Skeletal muscle tissue (tissue), 4 donors: Measurements from ENCODE around the gene SLC34A1. TPM values are rescaled to one million over a fixed set of nuclear protein-coding genes. Genes with fewer than 3 reads are reported as not detected.
"Not testable (repeated sequence)": the region's sequence is repeated elsewhere in the genome, so short reads cannot be mapped to it uniquely, and the experiment has no call there.

ENCODE experiments used
- H3K27ac ChIP-seq: one replicate; pipeline ENCODE4 v1.7.0; 2013; ENCODE audit warnings: mild to moderate bottlenecking, low read depth, low read length, inconsistent platforms
- H3K27me3 ChIP-seq, 3 donors: one replicate each; pipeline ENCODE4 v1.7.0; 2013; ENCODE audit warnings: low read length in 3 of 3; ENCODE audit not compliant: control insufficient read depth in 3 of 3, insufficient read depth in 3 of 3
- H3K36me3 ChIP-seq, 3 donors: one replicate each; pipeline ENCODE4 v1.7.0; 2013; ENCODE audit warnings: low read length in 3 of 3; ENCODE audit not compliant: control insufficient read depth in 3 of 3, insufficient read depth in 3 of 3
- H3K4me1 ChIP-seq, 3 donors: one replicate each; pipeline ENCODE4 v1.7.0; 2013; ENCODE audit warnings: low read length in 3 of 3, mild to moderate bottlenecking in 3 of 3; ENCODE audit not compliant: control insufficient read depth in 3 of 3, insufficient read depth in 3 of 3
- H3K4me3 ChIP-seq, 3 donors: one replicate each; pipeline ENCODE4 v1.7.0; 2013; ENCODE audit warnings: low read length in 3 of 3
- H3K9ac ChIP-seq, 3 donors: one replicate each; pipeline ENCODE4 v1.7.0; 2013; ENCODE audit warnings: low read length in 3 of 3, mild to moderate bottlenecking in 3 of 3, moderate library complexity in 2 of 3, low read depth in 1 of 3
- H3K9me3 ChIP-seq, 3 donors: one replicate each; pipeline ENCODE4 v1.7.0; 2013; ENCODE audit warnings: low read length in 3 of 3; ENCODE audit not compliant: control insufficient read depth in 3 of 3
- total RNA-seq: library from RNA; depleted of rRNA; stranded (reverse); fragments of >200 nt; gene quantifications from one replicate; pipeline ENCODE4 v1.2.3, GENCODE V29; 2014
- donor health status: Osteomylitis.

The SLC34A1 gene
- not detected for total RNA-seq

GRCh38 chr5:177384134-177384533 lies at the start of gene SLC34A1:
SLC34A1 (plus strand) TSS chr5:177384434; CDS start chr5:177385742, 1,308 bp downstream.
- no peak within 1 kb of the TSS for H3K9ac ChIP-seq
- no peak within 1 kb of the TSS for H3K27ac ChIP-seq
- peaks cover 0 to 17% (median 9%) of the 10 kb centered on the region in 3 donors for H3K27me3 ChIP-seq
- H3K4me1 ChIP-seq, result peaks cover 8 to 14% (median 14%) of the 10 kb centered on the region in 3 donors
- no peaks in the 10 kb centered on the region for H3K9me3 ChIP-seq
- H3K36me3 ChIP-seq, result no peaks in the 10 kb centered on the region
- H3K4me3 ChIP-seq, result no peak within 1 kb of the TSS

GRCh38 chr5:177334781-177335700 lies 49.2 kb upstream of the SLC34A1 start:
- Histone ChIP-seq H3K36me3 (peaks cover 69 to 85% (median 71%) of the 10 kb centered on the region in 3 donors), H3K9ac (peak overlapping the region in 2 of 3 donors; percentile 10 to 25), H3K27ac (no peak overlapping the region), H3K9me3 (no peaks in the 10 kb centered on the region), H3K4me3 (no peak overlapping the region), H3K27me3 (no peaks in the 10 kb centered on the region), H3K4me1 (peaks cover 0 to 14% (median 11%) of the 10 kb centered on the region in 3 donors)

- Histone ChIP-seq H3K9ac (peak overlapping the region in 2 of 3 donors; percentile 10 to 25), H3K4me3 (no peak overlapping the region), H3K4me1 (peaks cover 0 to 14% (median 11%) of the 10 kb centered on the region in 3 donors), H3K27ac (no peak overlapping the region), H3K36me3 (peaks cover 66 to 79% (median 72%) of the 10 kb centered on the region in 3 donors), H3K9me3 (no peaks in the 10 kb centered on the region), H3K27me3 (no peaks in the 10 kb centered on the region)
These were observed 48.6 kb upstream of the SLC34A1 start for GRCh38 chr5:177335701-177336065.

- peaks cover 0 to 14% (median 11%) of the 10 kb centered on the region in 3 donors for H3K4me1 ChIP-seq
- H3K9me3 ChIP-seq, result no peaks in the 10 kb centered on the region
- no peak overlapping the region for H3K4me3 ChIP-seq
- H3K9ac ChIP-seq, result peak overlapping the region in 1 of 3 donors; percentile 25
- no peak overlapping the region for H3K27ac ChIP-seq
- peaks cover 66 to 74% (median 68%) of the 10 kb centered on the region in 3 donors for H3K36me3 ChIP-seq
- no peaks in the 10 kb centered on the region for H3K27me3 ChIP-seq
These were observed 48.1 kb upstream of the SLC34A1 start for GRCh38 chr5:177336112-177336511.

DNA sequence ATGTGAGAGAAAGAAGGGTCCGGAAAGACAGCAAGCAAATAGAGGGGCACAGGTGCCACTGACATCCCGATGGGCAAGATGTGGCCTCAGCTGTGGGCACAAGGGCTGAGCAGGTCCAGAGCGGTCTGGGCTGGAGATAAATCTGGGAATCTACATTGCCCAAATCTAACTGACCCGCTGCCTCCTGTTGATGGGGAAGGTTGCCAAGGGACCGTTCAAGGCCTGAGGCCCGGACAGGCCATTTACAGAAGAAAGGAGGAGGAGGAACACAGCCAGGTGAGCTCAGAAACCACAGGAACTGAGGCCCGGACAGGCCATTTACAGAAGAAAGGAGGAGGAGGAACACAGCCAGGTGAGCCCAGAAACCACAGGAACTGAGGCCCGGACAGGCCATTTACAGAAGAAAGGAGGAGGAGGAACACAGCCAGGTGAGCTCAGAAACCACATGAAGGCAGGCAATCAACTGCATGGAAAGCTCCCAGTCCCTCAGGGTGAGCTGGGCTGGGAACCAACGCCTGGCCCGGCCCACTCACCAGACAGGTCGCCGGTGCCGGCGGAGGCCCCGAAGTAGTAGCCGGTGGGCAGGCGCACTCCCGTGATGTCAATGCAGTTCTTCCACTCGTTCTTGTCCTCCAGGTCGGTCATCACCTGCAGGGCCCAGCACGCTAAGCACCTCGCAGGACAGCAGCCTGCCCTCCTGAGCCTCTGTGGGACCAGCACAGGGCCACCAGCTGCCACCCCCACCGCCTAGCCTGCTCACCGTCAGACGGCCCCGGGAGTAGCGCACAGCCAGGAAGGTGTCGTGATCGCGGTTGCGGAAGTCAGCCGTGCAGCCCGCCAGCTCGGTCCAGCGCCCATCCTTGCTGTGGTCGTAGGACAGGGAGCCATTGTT lies 47.4 kb upstream of the SLC34A1 start:
- Histone ChIP-seq H3K9ac (no peak overlapping the region), H3K9me3 (no peaks in the 10 kb centered on the region), H3K4me1 (peaks cover 0 to 14% (median 11%) of the 10 kb centered on the region in 3 donors), H3K4me3 (no peak overlapping the region), H3K27me3 (no peaks in the 10 kb centered on the region), H3K36me3 (peaks cover 62 to 70% (median 67%) of the 10 kb centered on the region in 3 donors), H3K27ac (no peak overlapping the region)

GRCh38 chr5:177338251-177339106 lies 45.8 kb upstream of the SLC34A1 start:
- peaks cover 55 to 60% (median 58%) of the 10 kb centered on the region in 3 donors for H3K36me3 ChIP-seq
- H3K9me3 ChIP-seq, result no peaks in the 10 kb centered on the region
- H3K27me3 ChIP-seq, result no peaks in the 10 kb centered on the region
- peak overlapping the region in 1 of 3 donors; percentile 33 for H3K9ac ChIP-seq
- H3K4me3 ChIP-seq, result no peak overlapping the region
- H3K27ac ChIP-seq, result no peak overlapping the region
- peaks cover 0 to 14% (median 11%) of the 10 kb centered on the region in 3 donors for H3K4me1 ChIP-seq

DNA sequence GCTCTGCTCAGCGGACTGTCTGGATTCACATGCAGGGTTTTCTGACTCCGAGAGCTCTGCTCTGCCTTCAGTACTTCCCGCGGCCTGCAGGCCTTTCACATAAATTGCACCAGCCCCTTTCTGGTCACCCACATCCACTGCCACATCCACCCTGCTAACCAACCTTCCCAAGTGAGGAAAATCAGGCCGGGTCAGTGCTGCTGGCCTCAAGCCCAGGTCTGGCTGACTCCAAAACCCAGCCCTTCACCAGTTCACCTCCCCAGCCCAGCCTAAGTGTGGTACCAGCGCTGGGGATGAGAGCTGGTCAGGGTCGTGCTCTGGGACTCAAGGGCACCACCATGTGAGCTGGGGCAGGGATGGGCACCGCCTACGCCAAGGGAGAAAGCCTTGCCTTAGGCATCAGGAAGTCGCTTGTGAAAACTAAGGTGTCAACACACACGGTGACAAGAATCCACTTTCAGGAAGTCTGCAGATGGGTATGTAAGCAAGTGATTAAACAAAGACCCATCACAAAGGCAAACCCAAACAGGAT lies 45.1 kb upstream of the SLC34A1 start:
- H3K36me3 ChIP-seq, result peaks cover 48 to 56% (median 55%) of the 10 kb centered on the region in 3 donors

DNA sequence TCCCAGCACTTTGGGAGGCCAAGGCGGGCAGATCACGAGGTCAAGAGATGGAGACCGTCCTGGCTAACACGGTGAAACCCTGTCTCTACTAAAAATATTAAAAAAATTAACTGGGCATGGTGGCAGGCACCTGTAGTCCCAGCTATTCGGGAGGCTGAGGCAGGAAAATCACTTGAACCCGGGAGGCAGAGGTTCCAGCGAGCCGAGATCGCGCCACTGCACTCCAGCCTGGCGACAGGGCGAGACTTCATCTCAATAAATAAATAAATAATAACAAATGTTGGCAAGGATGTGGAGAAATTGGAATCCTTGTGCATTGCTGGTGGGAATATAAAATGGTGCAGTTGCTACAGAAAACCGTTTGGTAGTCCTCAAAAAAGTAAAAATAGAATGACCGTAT lies 41.2 kb upstream of the SLC34A1 start:
- not testable (repeated sequence) for H3K27me3 ChIP-seq, H3K4me1 ChIP-seq, H3K27ac ChIP-seq, H3K9me3 ChIP-seq, H3K4me3 ChIP-seq, H3K9ac ChIP-seq
- peaks cover 15 to 33% (median 27%) of the 10 kb centered on the region in 3 donors for H3K36me3 ChIP-seq

More for the DNA sequence above, 45.1 kb upstream of the SLC34A1 start:
- Histone ChIP-seq H3K9me3 (no peaks in the 10 kb centered on the region), H3K27me3 (no peaks in the 10 kb centered on the region), H3K4me3 (no peak overlapping the region), H3K4me1 (peaks cover 0 to 14% (median 11%) of the 10 kb centered on the region in 3 donors), H3K27ac (no peak overlapping the region), H3K9ac (peak overlapping the region in 1 of 3 donors; percentile 33)

DNA sequence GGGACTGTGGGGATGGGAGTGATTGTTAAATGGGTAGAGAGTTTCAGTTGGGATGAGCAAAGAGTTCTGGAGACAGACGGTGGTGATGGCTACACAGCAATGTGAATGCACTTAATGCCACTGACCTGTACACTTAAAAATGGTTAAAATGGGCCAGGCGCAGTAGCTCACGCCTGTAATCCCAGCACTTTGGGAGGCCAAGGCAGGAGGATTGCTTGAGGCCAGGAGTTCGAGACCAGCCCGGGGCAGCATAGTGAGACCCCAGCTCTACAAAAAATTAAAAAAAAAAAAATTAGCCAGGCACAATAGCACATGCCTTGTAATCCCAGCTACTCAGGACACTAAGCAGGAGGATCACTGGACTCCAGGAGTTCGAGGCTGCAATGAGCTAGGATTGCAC lies 40.5 kb upstream of the SLC34A1 start:
- H3K27ac ChIP-seq, result no peak overlapping the region
- H3K27me3 ChIP-seq, result no peaks in the 10 kb centered on the region
- H3K4me3 ChIP-seq, result no peak overlapping the region
- peaks cover 0 to 6% (median 0%) of the 10 kb centered on the region in 3 donors for H3K4me1 ChIP-seq
- no peak overlapping the region for H3K9ac ChIP-seq
- H3K9me3 ChIP-seq, result no peaks in the 10 kb centered on the region
- peaks cover 7 to 27% (median 21%) of the 10 kb centered on the region in 3 donors for H3K36me3 ChIP-seq
